Activated T-cell treated with anti-CD3 and anti-CD28 coated beads, Interleukin-2, amount 50 U/mL, for 48 hours (primary cell): ENCODE measurements around the gene VARS2.
"Not testable (repeated sequence)": the region's sequence is repeated elsewhere in the genome, so short reads cannot be mapped to it uniquely, and the experiment has no call there.

Experiments
- DNase-seq, 2 experiments: peaks; one replicate each; pipeline ENCODE4 v3.0.0-alpha.2; 2020

The VARS2 gene

GRCh38 chr6:30900863-30901417 lies 13.1 kb upstream of the VARS2 start:
- no peak for DNase-seq

- no peak for DNase-seq
Observed at GRCh38 chr6:30901436-30901835, 12.6 kb upstream of the VARS2 start.

GRCh38 chr6:30902196-30902595 lies 11.8 kb upstream of the VARS2 start:
- DNase-seq, result not testable (repeated sequence)

GRCh38 chr6:30902709-30903108 lies 11.3 kb upstream of the VARS2 start:
- DNase-seq, result no peak

- no peak for DNase-seq
Observed at GRCh38 chr6:30903236-30903635, 10.8 kb upstream of the VARS2 start.

GRCh38 chr6:30907290-30907757 lies 6.7 kb upstream of the VARS2 start:
- not testable (repeated sequence) for DNase-seq

GRCh38 chr6:30907758-30908591 lies 6.1 kb upstream of the VARS2 start, which contains the start of gene GTF2H4:
TSS of gene GTF2H4 (plus strand) at chr6:30908207.
- peak; percentile 96 for DNase-seq

- no peak for DNase-seq
Observed at GRCh38 chr6:30908700-30909099, 5.3 kb upstream of the VARS2 start.

GRCh38 chr6:30910473-30910872 lies 3.6 kb upstream of the VARS2 start:
- not testable (repeated sequence) for DNase-seq

- no peak for DNase-seq
Observed at GRCh38 chr6:30912746-30913520, 1.1 kb upstream of the VARS2 start.

GRCh38 chr6:30913721-30914075 lies 340 bp upstream of the VARS2 start:
- DNase-seq, result no peak

GRCh38 chr6:30914854-30915590 lies 984 bp downstream of the VARS2 start:
- peak; percentile 40 to 44 for DNase-seq

- peak; percentile 21 to 33 for DNase-seq
Observed at GRCh38 chr6:30915591-30915946, 1.5 kb downstream of the VARS2 start.

GRCh38 chr6:30917041-30917440 lies 3.0 kb downstream of the VARS2 start:
- DNase-seq, result no peak

- no peak for DNase-seq
Observed at GRCh38 chr6:30917487-30917886, 3.4 kb downstream of the VARS2 start.

- no peak for DNase-seq
Observed at GRCh38 chr6:30918670-30919069, 4.6 kb downstream of the VARS2 start.

- no peak for DNase-seq
Observed at GRCh38 chr6:30922447-30922852, 8.4 kb downstream of the VARS2 start.

- DNase-seq, result not testable (repeated sequence)
Observed at GRCh38 chr6:30924040-30924627, 10.1 kb downstream of the VARS2 start.

- no peak for DNase-seq
Observed at GRCh38 chr6:30926644-30927043, 12.6 kb downstream of the VARS2 start.

- DNase-seq, result not testable (repeated sequence)
Observed at GRCh38 chr6:30927080-30927479, 13.0 kb downstream of the VARS2 start.

GRCh38 chr6:30928677-30929076 lies 14.6 kb downstream of the VARS2 start:
- DNase-seq, result no peak

- no peak for DNase-seq
Observed at GRCh38 chr6:30930506-30930905, 16.5 kb downstream of the VARS2 start.

GRCh38 chr6:30931272-30931671 lies 17.2 kb downstream of the VARS2 start:
- no peak for DNase-seq
